HCT116 (cell line): ENCODE data around the gene MTF2. TPM values are rescaled to one million over a fixed set of nuclear protein-coding genes. Genes with fewer than 3 reads are reported as not detected.

Source experiments
- ATAC-seq: fragments of 200-7000 bp; cut with Tn5 transposase; 2 replicates; pipeline ENCODE4 v1.9.1; 2020; ENCODE audit warnings: mild to moderate bottlenecking, moderate library complexity
- BruUV-seq: library from RNA; stranded (reverse); fragments of 400-500 nt; replicated peaks from 2 replicates; lab custom pipeline; 2021; lab: Mats Ljungman, UMichigan
- CTCF ChIA-PET: fragments of 300-600 bp; sonication (Branson Sonifier 250); formaldehyde crosslinking; loops from one replicate; lab custom pipeline; 2021; ENCODE audit warnings: antibody characterized with exemption; lab: Charles Lee
- POLR2A ChIA-PET: fragments of 300-600, 350-600 bp; sonication (Branson Sonifier 250); formaldehyde crosslinking; loops from one replicate; lab custom pipeline; 2021; ENCODE audit warnings: antibody characterized with exemption; lab: Charles Lee
- RAD21 ChIA-PET, 2 experiments: fragments of 300-600 bp; sonication (Branson Sonifier 250); formaldehyde crosslinking; loops; one replicate each; lab custom pipeline; 2023; ENCODE audit warnings: low total read pairs in 2 of 2; ENCODE audit not compliant: uncharacterized antibody in 2 of 2, unreplicated experiment in 2 of 2, low non-redundant PET in 1 of 2; lab: Charles Lee
- DNase-seq: peaks from one replicate; pipeline ENCODE4 v3.0.0-alpha.2; 2010; ENCODE audit warnings: low read depth, low spot score
- H2AFZ ChIP-seq: fragments of 200-600 bp; shearing (Covaris generic), sonication (generic); 2 replicates; pipeline ENCODE4 v1.6.1; 2017; ENCODE audit warnings: low read depth, mixed run types, mixed read lengths, antibody characterized with exemption, low read length; ENCODE audit not compliant: poor library complexity, severe bottlenecking
- H3K27ac ChIP-seq: 2 replicates; pipeline ENCODE4 v1.5.1; 2012; ENCODE audit warnings: low read depth, low read length
- H3K27me3 ChIP-seq: fragments of 200-600 bp; sonication (generic); 2 replicates; pipeline ENCODE4 v1.6.1; 2016; ENCODE audit warnings: mixed run types, low read length, mixed read lengths; ENCODE audit not compliant: insufficient read depth
- H3K36me3 ChIP-seq, 2 experiments: fragments of 200-500 bp in 1 of 2; fragments of 200-600 bp in 1 of 2; sonication (Bioruptor generic) in 1 of 2; sonication (generic) in 1 of 2; 2 replicates each; pipeline versions ENCODE4 v1.5.1 to v1.6.1; 2014 to 2016; ENCODE audit warnings: low read length in 2 of 2, inconsistent platforms in 1 of 2, mixed read lengths in 1 of 2, mixed run types in 1 of 2; ENCODE audit not compliant: insufficient read depth in 2 of 2, control insufficient read depth in 1 of 2
- H3K4me1 ChIP-seq, 2 experiments: fragments of 200-600 bp in 1 of 2; sonication (generic) in 1 of 2; 2 replicates each; pipeline versions ENCODE4 v1.5.1 to v1.6.1; 2012 to 2017; ENCODE audit warnings: low read length in 2 of 2, inconsistent platforms in 1 of 2, mild to moderate bottlenecking in 1 of 2, mixed read lengths in 1 of 2, mixed run types in 1 of 2, moderate library complexity in 1 of 2; ENCODE audit not compliant: insufficient read depth in 2 of 2, control insufficient read depth in 1 of 2
- H3K4me2 ChIP-seq: fragments of 200-600 bp; sonication (generic); 2 replicates; pipeline ENCODE4 v1.6.1; 2017; ENCODE audit warnings: mixed run types, low read length, mixed read lengths
- H3K4me3 ChIP-seq, 2 experiments: fragments of 200-600 bp in 1 of 2; sonication (generic) in 1 of 2; replicated peaks in 1 of 2; 2 replicates each; pipeline ENCODE4 v1.5.1; 2011 to 2016; ENCODE audit warnings: low read length in 2 of 2, control low read depth in 1 of 2, low read depth in 1 of 2, mild to moderate bottlenecking in 1 of 2, mixed read lengths in 1 of 2, mixed run types in 1 of 2
- H3K79me2 ChIP-seq: fragments of 200-600 bp; sonication (generic); 2 replicates; pipeline ENCODE4 v1.6.1; 2017; ENCODE audit warnings: mild to moderate bottlenecking, mixed run types, low read length, moderate library complexity, mixed read lengths; ENCODE audit not compliant: insufficient read depth
- H3K9ac ChIP-seq: fragments of 200-600 bp; sonication (generic); 2 replicates; pipeline ENCODE4 v1.6.1; 2016; ENCODE audit warnings: low read length, mixed read lengths
- H3K9me2 ChIP-seq: fragments of 200-600 bp; sonication (generic), shearing (Covaris generic); 2 replicates; pipeline ENCODE4 v1.6.1; 2017; ENCODE audit warnings: mixed run types, mild to moderate bottlenecking, moderate library complexity; ENCODE audit not compliant: insufficient read depth
- H3K9me3 ChIP-seq, 2 experiments: fragments of 200-500 bp in 1 of 2; fragments of 200-600 bp in 1 of 2; sonication (Bioruptor generic) in 1 of 2; sonication (generic) in 1 of 2; 2 replicates each; pipeline ENCODE4 v1.6.1; 2014 to 2017; ENCODE audit warnings: low read length in 2 of 2, mixed read lengths in 2 of 2, inconsistent platforms in 1 of 2, low read depth in 1 of 2, mild to moderate bottlenecking in 1 of 2, mixed run types in 1 of 2, moderate library complexity in 1 of 2; ENCODE audit not compliant: control insufficient read depth in 1 of 2, insufficient read depth in 1 of 2
- H4K20me1 ChIP-seq: fragments of 200-600 bp; sonication (generic), shearing (Covaris generic); 2 replicates; pipeline ENCODE4 v1.6.1; 2017; ENCODE audit warnings: mixed run types, mild to moderate bottlenecking, moderate library complexity; ENCODE audit not compliant: insufficient read depth
- CTCF ChIP-seq, 3 experiments: fragments of 200-600 bp in 1 of 3; sonication (generic) in 1 of 3; IDR thresholded peaks in 2 of 3; conservative IDR thresholded peaks in 1 of 3; 2 replicates each; pipeline ENCODE4 v1.5.1; 2012 to 2017; ENCODE audit warnings: low read depth in 2 of 3, low read length in 2 of 3, antibody characterized with exemption in 1 of 3, borderline replicate concordance in 1 of 3, control low read depth in 1 of 3, mild to moderate bottlenecking in 1 of 3, mixed read lengths in 1 of 3, mixed run types in 1 of 3, moderate library complexity in 1 of 3; ENCODE audit not compliant: insufficient read depth in 1 of 3
- EGR1 ChIP-seq: IDR thresholded peaks from 2 replicates; pipeline ENCODE4 v1.6.1; 2012; ENCODE audit warnings: low read depth
- ELF1 ChIP-seq: IDR thresholded peaks from 2 replicates; pipeline ENCODE4 v1.6.1; 2012; ENCODE audit warnings: low read depth, borderline replicate concordance
- EZH2 ChIP-seq: fragments of 200-600 bp; sonication (generic); IDR thresholded peaks from 2 replicates; pipeline ENCODE4 v1.6.1; 2017; ENCODE audit warnings: antibody characterized with exemption, mixed run types
- FOSL1 ChIP-seq: IDR thresholded peaks from 2 replicates; pipeline ENCODE4 v1.6.1; 2012; ENCODE audit warnings: low read depth
- POLR2A ChIP-seq: IDR thresholded peaks from 2 replicates; pipeline ENCODE4 v1.7.0; 2011; ENCODE audit warnings: borderline replicate concordance; ENCODE audit not compliant: insufficient read depth, insufficient read length; ENCODE audit errors: extremely low read depth
- REST ChIP-seq: IDR thresholded peaks from 2 replicates; pipeline ENCODE4 v1.6.1; 2012; ENCODE audit warnings: low read depth
- SP1 ChIP-seq: IDR thresholded peaks from 2 replicates; pipeline ENCODE4 v1.6.1; 2012; ENCODE audit warnings: low read depth
- ZBTB33 ChIP-seq: IDR thresholded peaks from 2 replicates; pipeline ENCODE4 v1.6.1; 2011; ENCODE audit warnings: mild to moderate bottlenecking, low read length, moderate library complexity; ENCODE audit not compliant: insufficient replicate concordance; ENCODE audit errors: extremely low read depth
- ZNF274 ChIP-seq: fragments of 200-500 bp; sonication (Bioruptor generic); IDR thresholded peaks from 2 replicates; pipeline ENCODE4 v1.6.1; 2014; ENCODE audit warnings: mild to moderate bottlenecking, low read depth, low read length, inconsistent platforms
- intact Hi-C: fragments of 100-400 bp; cut with micrococcal nuclease; formaldehyde crosslinking; loops from 2 replicates; pipeline ENCODE4 v1.10.0; 2022
- total RNA-seq: library from RNA; stranded (reverse); gene quantifications from one replicate; pipeline ENCODE4 v1.2.1, GENCODE V29; 2021; ENCODE audit not compliant: unreplicated experiment

MTF2 gene
- total RNA-seq, 1 experiment from 2014 or later: 45.5 TPM

GRCh38 chr1:93076268-93076667 is 2.8 kb upstream of the MTF2 start:
- no TSS peak for BruUV-seq
- H2AFZ ChIP-seq: no peak overlapping the region
- POLR2A ChIA-PET: no interaction called here
- no peak for DNase-seq
- TF ChIP-seq POLR2A: no peak
- TF ChIP-seq ZNF274: no peak
- TF ChIP-seq ZBTB33: no peak
- TF ChIP-seq CTCF (IDR thresholded peaks at IDR 0.05 in 2 of 3, conservative IDR thresholded peaks at IDR 0.05 in 1 of 3; ENCODE audit: borderline replicate concordance in 1 of 3, insufficient read depth in 1 of 3, low read depth in 2 of 3, low read length in 2 of 3): no peak
- TF ChIP-seq ELF1: no peak
- no peak for TF ChIP-seq REST
- no peak for TF ChIP-seq EGR1
- TF ChIP-seq EZH2: no peak
- no peak for TF ChIP-seq SP1
- no peak for TF ChIP-seq FOSL1
- TF ChIP-seq, all 23 proteins: peak for 0
- Histone ChIP-seq H3K9me2 (no peaks in the 10 kb centered on the region), H3K9ac (no peak overlapping the region), H3K4me2 (no peak overlapping the region), H3K4me1 (peaks cover 4 to 18% of the 10 kb centered on the region in 2 experiments; a peak in 3 of 4 replicates), H3K4me3 (no peak overlapping the region), H3K36me3 (no peaks in the 10 kb centered on the region), H3K9me3 (no peaks in the 10 kb centered on the region), H4K20me1 (no peaks in the 10 kb centered on the region; the same call in 1 of the 2 replicates), H3K27me3 (no peaks in the 10 kb centered on the region), H3K79me2 (peaks cover 22% of the 10 kb centered on the region), H3K27ac (no peak overlapping the region)
- ATAC-seq: no peak
- RAD21 ChIA-PET: no interaction called here
- intact Hi-C loops: no loop called here
- CTCF ChIA-PET: no interaction called here
